ENCODE data around the gene WWTR1. TPM values are rescaled to one million over a fixed set of nuclear protein-coding genes. Genes with fewer than 3 reads are reported as not detected.

WWTR1 gene
- total and polyA plus RNA-seq, 2 of the 8 experiments (the other 6 are each of a cell fraction or from before 2014, with no cell fraction given) = 15.7 to 18.6 TPM

GRCh38 chr3:149494022-149494758, 163.6 kb downstream of the WWTR1 start:
- no peaks in the 10 kb centered on the region for H3K79me1 ChIP-seq (ENCODE audit: low read depth, low read length)
- no peak overlapping the region for H4K8ac ChIP-seq (ENCODE audit: extremely low read depth, insufficient read depth, low read length)
- H3K4ac ChIP-seq (replicated peaks; ENCODE audit: insufficient read length, low read depth, low read length) = no peak overlapping the region
- no peak overlapping the region for H3K9ac ChIP-seq (replicated peaks in 1 of 4; ENCODE audit: extremely low read depth in 1 of 4, low read depth in 3 of 4, low read length in 3 of 4)
- H3K56ac ChIP-seq (replicated peaks; ENCODE audit: insufficient read length, low read depth, low read length) = no peak overlapping the region
- no peak overlapping the region for H3K14ac ChIP-seq (ENCODE audit: insufficient read length)
- H2AFZ ChIP-seq (ENCODE audit: low read length) = peak overlapping the region; percentile 97
- no peaks in the 10 kb centered on the region for H3K27me3 ChIP-seq (replicated peaks in 1 of 4; ENCODE audit: control insufficient read depth in 3 of 4, extremely low read depth in 1 of 4, insufficient read depth in 3 of 4, low read length in 3 of 4)
- TF ChIP-seq HDAC2 (IDR thresholded peaks at IDR 0.05; ENCODE audit: borderline replicate concordance in 1 of 2, low read depth in 2 of 2, low read length in 2 of 2) = no peak
- peak; percentile 58; the same call in 1 of the 2 replicates for TF ChIP-seq CREB1 (IDR thresholded peaks at IDR 0.05)
- peak; percentile 46 for TF ChIP-seq TEAD4 (IDR thresholded peaks at IDR 0.05; ENCODE audit: low read depth, low read length)
- no peak for TF ChIP-seq FOSL1 (IDR thresholded peaks at IDR 0.05; ENCODE audit: insufficient read depth, low read depth, low read length)
- TF ChIP-seq CTCF (IDR thresholded peaks at IDR 0.05; ENCODE audit: control extremely low read depth in 1 of 3, insufficient read depth in 1 of 3, low read depth in 1 of 3, low read length in 3 of 3) = peak; percentile 77 to 89 (median 86)
- no peak for TF ChIP-seq RNF2 (IDR thresholded peaks at IDR 0.05; ENCODE audit: borderline replicate concordance, low read depth, low read length, missing control alignments, poor library complexity, severe bottlenecking)
- peak; percentile 96 to 98 for TF ChIP-seq RAD21 (IDR thresholded peaks at IDR 0.05 in 1 of 2, conservative IDR thresholded peaks at IDR 0.05 in 1 of 2; ENCODE audit: low read depth in 2 of 2, low read length in 2 of 2)
- no peak overlapping the region; a peak in 1 of 4 replicates for H3K4me2 ChIP-seq (ENCODE audit: insufficient read depth in 1 of 2, low read depth in 2 of 2, low read length in 2 of 2)
- peaks cover 0 to 3% (median under 1%) of the 10 kb centered on the region in 4 experiments; a peak in 3 of 7 replicates for H3K4me1 ChIP-seq (replicated peaks in 1 of 4; ENCODE audit: control insufficient read depth in 3 of 4, insufficient read depth in 4 of 4, low read length in 3 of 4)
- H3K27ac ChIP-seq (ENCODE audit: low read depth, low read length) = no peak overlapping the region
- no peaks in the 10 kb centered on the region for H4K20me1 ChIP-seq (replicated peaks in 1 of 2; ENCODE audit: control insufficient read depth in 1 of 2, insufficient read depth in 2 of 2, low read length in 2 of 2)
- POLR2A ChIA-PET (ENCODE audit: partially characterized antibody) = interaction anchor here (0.6 kb wide), 1 partner anchor 119 kb away, joined by 3 read pairs; no protein-coding TSS in a partner anchor
- H3K9me3 ChIP-seq (ENCODE audit: insufficient read depth in 2 of 2, low read depth in 1 of 2, low read length in 1 of 2) = no peaks in the 10 kb centered on the region
- no peak overlapping the region for H2AK5ac ChIP-seq (ENCODE audit: low read depth, low read length)
- FAIRE-seq = peak; percentile 93
- no peak overlapping the region for H4K91ac ChIP-seq (replicated peaks; ENCODE audit: insufficient read length, low read length)
- no peak overlapping the region for H2BK12ac ChIP-seq (ENCODE audit: low read depth, low read length)
- no peak overlapping the region for H2BK20ac ChIP-seq (ENCODE audit: low read length)
- no peaks in the 10 kb centered on the region; a peak in 1 of 4 replicates for H3K79me2 ChIP-seq (ENCODE audit: control insufficient read depth in 1 of 2, insufficient read depth in 2 of 2, low read length in 2 of 2)
- H3K18ac ChIP-seq (ENCODE audit: extremely low read depth, low read length) = no peak overlapping the region
- CTCF ChIA-PET (ENCODE audit: partially characterized antibody) = interaction anchor here (0.6 to 11.3 kb wide), 36 partner anchors 8 to 714 kb away, joined by 3 to 107 read pairs (median 4); partner anchors contain the start of genes TM4SF18 and TM4SF4
- H3K4me3 ChIP-seq (ENCODE audit: extremely low read depth in 1 of 4, insufficient read depth in 2 of 4, low read depth in 3 of 4, low read length in 4 of 4) = no peak overlapping the region
- H2BK120ac ChIP-seq (replicated peaks; ENCODE audit: low read depth, low read length) = no peak overlapping the region
- WGBS, 2 experiments (ENCODE audit: extremely low coverage in 1 of 2, insufficient coverage in 1 of 2, insufficient read length in 1 of 2, insufficient replicate concordance in 2 of 2, low coverage in 1 of 2, low lambda C conversion rate in 2 of 2, missing lambda C conversion rate in 1 of 2) = 36% methylated on average over 11 of the region's 11 CpGs; no CpG with 5 or more reads in 1 of the 2 experiments
- H3K23ac ChIP-seq (ENCODE audit: insufficient read length) = no peak overlapping the region
- peak; percentile 51 to 88 for DNase-seq (ENCODE audit: low read depth in 1 of 2, low spot score in 2 of 2)
- H2BK5ac ChIP-seq (ENCODE audit: low read depth, low read length) = no peak overlapping the region
- no peak overlapping the region for H2BK15ac ChIP-seq (ENCODE audit: low read length)
- H3K23me2 ChIP-seq (ENCODE audit: low read depth, low read length) = no peaks in the 10 kb centered on the region
- H4K5ac ChIP-seq (ENCODE audit: insufficient read length, low read depth, low read length) = no peak overlapping the region
- H3K36me3 ChIP-seq (ENCODE audit: control insufficient read depth in 2 of 4, insufficient read depth in 4 of 4, low read length in 3 of 4) = no peaks in the 10 kb centered on the region
